Right hindlimb (tissue), 1 donor: Measurements from ENCODE around the gene TULP1.
A peak's percentile ranks its signal among the peaks of the same experiment; 100 is the strongest.

Experiments
- DNase-seq: peaks from one replicate; pipeline ENCODE4 v3.0.0-alpha.2; 2018

The TULP1 gene

GRCh38 chr6:35496036-35496840 is 16.5 kb downstream of the TULP1 start:
- no peak for DNase-seq

GRCh38 chr6:35495258-35496035 is 17.2 kb downstream of the TULP1 start:
- DNase-seq, result no peak

GRCh38 chr6:35494161-35494563 is 18.5 kb downstream of the TULP1 start:
- DNase-seq, result no peak

GRCh38 chr6:35493307-35493983 is 19.3 kb downstream of the TULP1 start:
- DNase-seq, result no peak

- DNase-seq, result no peak
Observed at GRCh38 chr6:35492974-35493284, 19.8 kb downstream of the TULP1 start.

- DNase-seq, result peak; percentile 84
Observed at GRCh38 chr6:35492258-35492973, 20.3 kb downstream of the TULP1 start.

- no peak for DNase-seq
Observed at GRCh38 chr6:35491558-35492257, 21.0 kb downstream of the TULP1 start.

GRCh38 chr6:35490821-35491557 is 21.7 kb downstream of the TULP1 start:
- no peak for DNase-seq

GRCh38 chr6:35489995-35490791 is 22.5 kb downstream of the TULP1 start:
- peak; percentile 91 for DNase-seq

- DNase-seq, result no peak
Observed at GRCh38 chr6:35489066-35489465, 23.6 kb downstream of the TULP1 start.

GRCh38 chr6:35488517-35488862 is 24.2 kb downstream of the TULP1 start:
- DNase-seq, result no peak

GRCh38 chr6:35487658-35488516 is 24.8 kb downstream of the TULP1 start:
- no peak for DNase-seq

- DNase-seq, result no peak
Observed at GRCh38 chr6:35486005-35486925, 26.4 kb downstream of the TULP1 start.

GRCh38 chr6:35485402-35485877 is 27.3 kb downstream of the TULP1 start:
- DNase-seq, result no peak

GRCh38 chr6:35484921-35485392 is 27.7 kb downstream of the TULP1 start:
- no peak for DNase-seq

GRCh38 chr6:35483893-35484645 is 28.6 kb downstream of the TULP1 start:
- DNase-seq, result no peak

GRCh38 chr6:35483490-35483889 is 29.2 kb downstream of the TULP1 start:
- DNase-seq, result no peak

GRCh38 chr6:35483062-35483461 is 29.6 kb downstream of the TULP1 start:
- no peak for DNase-seq
